Measurements from ENCODE around the gene CDYL.

Gene CDYL

DNA sequence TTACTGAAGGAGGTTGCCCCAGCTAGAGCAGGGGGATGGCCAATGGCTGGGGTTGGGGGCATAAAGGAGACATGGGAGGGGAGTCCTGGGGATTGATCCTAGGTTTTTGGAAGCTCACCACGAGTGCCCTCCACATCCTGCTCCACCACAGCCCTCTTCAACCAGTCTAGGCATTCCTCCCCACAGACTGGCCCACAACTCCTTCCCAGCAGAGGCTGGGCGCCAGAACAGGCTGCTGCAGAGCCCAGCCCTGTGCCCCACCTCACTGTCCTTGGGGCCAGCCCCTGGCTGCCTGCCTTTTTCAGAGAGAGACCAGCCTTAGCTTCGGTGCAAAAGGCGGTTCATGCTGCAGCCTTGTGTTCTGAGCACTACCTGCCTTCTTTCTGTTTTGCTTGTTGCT is 211.2 kb downstream of the CDYL start:
- H3K9me3 ChIP-seq (ENCODE audit: control insufficient read depth, insufficient read depth, low read length) = no peaks in the 10 kb centered on the region
- no peak overlapping the region for H3K4me3 ChIP-seq (ENCODE audit: low read length)
- H3K27ac ChIP-seq (ENCODE audit: low read depth, low read length) = no peak overlapping the region
- no peaks in the 10 kb centered on the region for H3F3A ChIP-seq (ENCODE audit: control insufficient read depth, insufficient read depth)
- no peaks in the 10 kb centered on the region for H3K4me1 ChIP-seq (ENCODE audit: control insufficient read depth, low read length)
- H3K27me3 ChIP-seq (ENCODE audit: control insufficient read depth, low read length) = no peaks in the 10 kb centered on the region
- H3K4me2 ChIP-seq (ENCODE audit: low read length) = no peak overlapping the region
- no peaks in the 10 kb centered on the region for H3K79me2 ChIP-seq (ENCODE audit: control insufficient read depth, low read length)
- no peaks in the 10 kb centered on the region for H3K36me3 ChIP-seq (ENCODE audit: control insufficient read depth, low read length)
- no peaks in the 10 kb centered on the region for H4K20me1 ChIP-seq (ENCODE audit: control insufficient read depth, insufficient read depth, low read depth, low read length)
- H3K9me2 ChIP-seq (replicated peaks; ENCODE audit: control insufficient read depth, low read length) = no peaks in the 10 kb centered on the region
- no peak for TF ChIP-seq EZH2phosphoT487 (IDR thresholded peaks at IDR 0.05; ENCODE audit: borderline replicate concordance, low read length)
- TF ChIP-seq, protein P1, sequence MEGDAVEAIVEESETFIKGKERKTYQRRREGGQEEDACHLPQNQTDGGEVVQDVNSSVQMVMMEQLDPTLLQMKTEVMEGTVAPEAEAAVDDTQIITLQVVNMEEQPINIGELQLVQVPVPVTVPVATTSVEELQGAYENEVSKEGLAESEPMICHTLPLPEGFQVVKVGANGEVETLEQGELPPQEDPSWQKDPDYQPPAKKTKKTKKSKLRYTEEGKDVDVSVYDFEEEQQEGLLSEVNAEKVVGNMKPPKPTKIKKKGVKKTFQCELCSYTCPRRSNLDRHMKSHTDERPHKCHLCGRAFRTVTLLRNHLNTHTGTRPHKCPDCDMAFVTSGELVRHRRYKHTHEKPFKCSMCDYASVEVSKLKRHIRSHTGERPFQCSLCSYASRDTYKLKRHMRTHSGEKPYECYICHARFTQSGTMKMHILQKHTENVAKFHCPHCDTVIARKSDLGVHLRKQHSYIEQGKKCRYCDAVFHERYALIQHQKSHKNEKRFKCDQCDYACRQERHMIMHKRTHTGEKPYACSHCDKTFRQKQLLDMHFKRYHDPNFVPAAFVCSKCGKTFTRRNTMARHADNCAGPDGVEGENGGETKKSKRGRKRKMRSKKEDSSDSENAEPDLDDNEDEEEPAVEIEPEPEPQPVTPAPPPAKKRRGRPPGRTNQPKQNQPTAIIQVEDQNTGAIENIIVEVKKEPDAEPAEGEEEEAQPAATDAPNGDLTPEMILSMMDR (IDR thresholded peaks at IDR 0.05; ENCODE audit: low read depth, low read length, poor library complexity, severe bottlenecking) = no peak

DNA sequence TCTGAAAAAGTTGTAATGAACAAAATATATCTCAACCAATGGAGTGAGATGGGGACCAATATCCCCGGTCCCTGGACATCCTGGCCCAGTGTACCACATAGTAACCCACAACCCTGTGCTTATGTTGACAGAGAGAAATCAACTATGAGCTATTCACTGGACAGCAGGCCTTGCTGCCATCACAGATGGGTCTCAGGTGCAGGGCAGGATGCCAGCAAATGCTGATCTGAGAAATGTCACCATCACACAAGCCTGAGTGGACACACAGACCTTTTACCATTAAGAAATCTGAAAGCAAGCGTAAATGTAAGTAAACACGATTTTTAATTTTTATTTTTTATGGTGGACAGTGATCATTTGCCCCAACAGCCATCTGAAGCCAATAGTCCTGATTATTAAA is 218.5 kb downstream of the CDYL start:
- Histone ChIP-seq H3K36me3 (ENCODE audit: control insufficient read depth, low read length) (peaks cover 13% of the 10 kb centered on the region), H3K4me3 (ENCODE audit: low read length) (no peak overlapping the region), H3K27me3 (ENCODE audit: control insufficient read depth, low read length) (no peaks in the 10 kb centered on the region), H3K4me2 (ENCODE audit: low read length) (no peak overlapping the region), H3K4me1 (ENCODE audit: control insufficient read depth, low read length) (no peaks in the 10 kb centered on the region), H3K27ac (ENCODE audit: low read depth, low read length) (no peak overlapping the region), H3K79me2 (ENCODE audit: control insufficient read depth, low read length) (no peaks in the 10 kb centered on the region), H4K20me1 (ENCODE audit: control insufficient read depth, insufficient read depth, low read depth, low read length) (no peaks in the 10 kb centered on the region), H3F3A (ENCODE audit: control insufficient read depth, insufficient read depth) (no peaks in the 10 kb centered on the region), H3K9me2 (replicated peaks; ENCODE audit: control insufficient read depth, low read length) (no peaks in the 10 kb centered on the region), H3K9me3 (ENCODE audit: control insufficient read depth, insufficient read depth, low read length) (no peaks in the 10 kb centered on the region)
- TF ChIP-seq EZH2phosphoT487 (IDR thresholded peaks at IDR 0.05; ENCODE audit: borderline replicate concordance, low read length) = no peak
- TF ChIP-seq, protein P1 (IDR thresholded peaks at IDR 0.05; ENCODE audit: low read depth, low read length, poor library complexity, severe bottlenecking) = no peak

DNA sequence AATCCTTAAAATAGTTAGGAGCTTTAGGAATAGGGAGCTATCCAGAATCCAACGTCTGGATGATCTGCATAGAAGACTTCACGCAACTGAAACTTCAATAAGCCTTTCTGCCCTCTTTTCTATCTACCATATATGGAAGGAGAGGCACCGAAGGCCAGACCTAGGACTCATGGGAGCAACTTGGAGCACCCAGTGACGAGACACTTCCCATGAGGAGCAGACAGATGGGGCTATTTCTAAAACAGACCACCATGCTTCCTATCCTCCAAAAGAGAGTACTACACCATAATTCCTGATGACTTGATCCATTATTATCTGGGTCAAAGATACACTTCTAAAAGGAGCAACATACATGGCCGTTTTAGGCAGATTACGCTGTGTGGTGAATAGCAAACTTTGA is 221.7 kb downstream of the CDYL start:
- no peak overlapping the region for H3K27ac ChIP-seq (ENCODE audit: low read depth, low read length)
- H3K4me2 ChIP-seq (ENCODE audit: low read length) = no peak overlapping the region
- H3F3A ChIP-seq (ENCODE audit: control insufficient read depth, insufficient read depth) = no peaks in the 10 kb centered on the region
- H3K36me3 ChIP-seq (ENCODE audit: control insufficient read depth, low read length) = peaks cover 17% of the 10 kb centered on the region
- no peaks in the 10 kb centered on the region for H3K9me3 ChIP-seq (ENCODE audit: control insufficient read depth, insufficient read depth, low read length)
- H3K9me2 ChIP-seq (replicated peaks; ENCODE audit: control insufficient read depth, low read length) = no peaks in the 10 kb centered on the region
- no peak overlapping the region for H3K4me3 ChIP-seq (ENCODE audit: low read length)
- H3K79me2 ChIP-seq (ENCODE audit: control insufficient read depth, low read length) = peaks cover 3% of the 10 kb centered on the region; the same call in 1 of the 2 replicates
- TF ChIP-seq, protein P1 (IDR thresholded peaks at IDR 0.05; ENCODE audit: low read depth, low read length, poor library complexity, severe bottlenecking) = no peak
- no peak for TF ChIP-seq EZH2phosphoT487 (IDR thresholded peaks at IDR 0.05; ENCODE audit: borderline replicate concordance, low read length)
- H3K27me3 ChIP-seq (ENCODE audit: control insufficient read depth, low read length) = no peaks in the 10 kb centered on the region
- no peaks in the 10 kb centered on the region for H4K20me1 ChIP-seq (ENCODE audit: control insufficient read depth, insufficient read depth, low read depth, low read length)
- peaks cover 4% of the 10 kb centered on the region; the same call in 1 of the 2 replicates for H3K4me1 ChIP-seq (ENCODE audit: control insufficient read depth, low read length)

All from DOHH2 (cell line).